DMS79 treated with DMSO at 0.1 percent for 48 hours (cell line): ENCODE results near the gene ABLIM1.

ENCODE experiments used
- DNase-seq: peaks from one replicate; lab custom pipeline; 2025; lab: John Stamatoyannopoulos, UW

ABLIM1 gene

GRCh38 chr10:114623661-114624294 is 34.3 kb downstream of the ABLIM1 start:
- no peak for DNase-seq

GRCh38 chr10:114623155-114623554 is 34.9 kb downstream of the ABLIM1 start:
- no peak for DNase-seq

- no peak for DNase-seq
Measured at GRCh38 chr10:114618722-114619121, 39.4 kb downstream of the ABLIM1 start.

- no peak for DNase-seq
Measured at GRCh38 chr10:114616516-114616915, 41.6 kb downstream of the ABLIM1 start.

GRCh38 chr10:114616103-114616502 is 42.0 kb downstream of the ABLIM1 start:
- DNase-seq, result no peak

- DNase-seq, result no peak
Measured at GRCh38 chr10:114615600-114616007, 42.5 kb downstream of the ABLIM1 start.

- DNase-seq, result no peak
Measured at GRCh38 chr10:114613237-114613979, 44.7 kb downstream of the ABLIM1 start.

GRCh38 chr10:114611617-114612016 is 46.5 kb downstream of the ABLIM1 start:
- DNase-seq, result no peak

GRCh38 chr10:114609518-114610426 is 48.3 kb downstream of the ABLIM1 start:
- no peak for DNase-seq

GRCh38 chr10:114607358-114607998 is 50.6 kb downstream of the ABLIM1 start:
- no peak for DNase-seq

GRCh38 chr10:114605155-114605797 is 52.8 kb downstream of the ABLIM1 start:
- no peak for DNase-seq

GRCh38 chr10:114604357-114605130 is 53.5 kb downstream of the ABLIM1 start:
- no peak for DNase-seq

GRCh38 chr10:114603948-114604347 is 54.1 kb downstream of the ABLIM1 start:
- no peak for DNase-seq

GRCh38 chr10:114603303-114603702 is 54.8 kb downstream of the ABLIM1 start:
- no peak for DNase-seq

GRCh38 chr10:114600057-114600456 is 58.0 kb downstream of the ABLIM1 start:
- DNase-seq, result no peak

GRCh38 chr10:114596793-114597192 is 61.3 kb downstream of the ABLIM1 start:
- DNase-seq, result no peak

- no peak for DNase-seq
Measured at GRCh38 chr10:114593816-114594468, 64.1 kb downstream of the ABLIM1 start.

GRCh38 chr10:114593240-114593792 is 64.8 kb downstream of the ABLIM1 start:
- DNase-seq, result no peak

GRCh38 chr10:114590993-114591392 is 67.1 kb downstream of the ABLIM1 start:
- no peak for DNase-seq

- no peak for DNase-seq
Measured at GRCh38 chr10:114584419-114584818, 73.7 kb downstream of the ABLIM1 start.
